GM12891 (cell line): ENCODE results near the gene JAGN1.

Experiments used
- PAX5 ChIP-seq: IDR thresholded peaks from 2 replicates; pipeline ENCODE4 v1.6.1; 2011; ENCODE audit warnings: low read length, moderate library complexity, mild to moderate bottlenecking; ENCODE audit not compliant: insufficient read depth, severe bottlenecking
- POLR2A ChIP-seq: IDR thresholded peaks from 2 replicates; pipeline ENCODE4 v1.6.1; 2011; ENCODE audit warnings: low read depth, low read length, control low read depth
- POLR2AphosphoS5 ChIP-seq: IDR thresholded peaks from 2 replicates; pipeline ENCODE4 v1.6.1; 2011; ENCODE audit warnings: low read depth, low read length, control low read depth
- POU2F2 ChIP-seq: IDR thresholded peaks from 2 replicates; pipeline ENCODE4 v1.6.1; 2011; ENCODE audit warnings: low read depth, mild to moderate bottlenecking, control low read depth, low read length, moderate library complexity
- SPI1 ChIP-seq: IDR thresholded peaks from 2 replicates; pipeline ENCODE4 v1.6.1; 2011; ENCODE audit warnings: low read depth, low read length, control low read depth
- TAF1 ChIP-seq: IDR thresholded peaks from 2 replicates; pipeline ENCODE4 v1.6.1; 2011; ENCODE audit warnings: low read depth, low read length, control low read depth

DNA sequence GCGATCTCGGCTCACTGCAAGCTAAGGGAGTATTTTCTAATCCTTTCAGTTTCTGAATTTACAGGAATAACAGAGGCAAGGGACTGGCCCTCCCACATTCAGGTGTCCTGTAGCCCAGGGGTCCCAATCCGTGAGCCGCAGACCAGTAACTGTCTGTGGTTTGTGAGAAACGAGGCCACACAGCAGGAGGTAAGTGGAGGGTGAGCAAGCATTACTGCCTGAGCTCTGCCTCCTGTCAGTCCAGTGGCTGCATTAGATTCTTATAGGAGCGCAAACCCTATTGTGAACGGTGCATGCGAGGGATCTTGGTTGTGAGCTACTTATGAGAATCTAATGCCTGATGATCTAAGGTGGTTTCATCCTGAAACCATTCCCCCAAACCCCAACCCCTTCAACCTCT is 21.5 kb downstream of the JAGN1 start:
- TF ChIP-seq POLR2A: no peak
- no peak for TF ChIP-seq POLR2AphosphoS5
- no peak for TF ChIP-seq POU2F2
- TF ChIP-seq TAF1: no peak
- no peak for TF ChIP-seq PAX5
- TF ChIP-seq SPI1: no peak
